Activated CD4-positive, alpha-beta memory T cell treated with anti-CD3 and anti-CD28 coated beads for 36 hours (primary cell): ENCODE data around the gene SLC35F6. TPM values are rescaled to one million over a fixed set of nuclear protein-coding genes. Genes with fewer than 3 reads are reported as not detected.
"Not testable (repeated sequence)": the region's sequence is repeated elsewhere in the genome, so short reads cannot be mapped to it uniquely, and the experiment has no call there.

Experiments
- CTCF ChIA-PET: fragments of 350-600 bp; sonication (Branson Sonifier 250); formaldehyde crosslinking; loops from one replicate; lab custom pipeline; 2021; ENCODE audit warnings: antibody characterized with exemption, inconsistent platforms; lab: Charles Lee
- POLR2A ChIA-PET: fragments of 350-600 bp; sonication (Branson Sonifier 250); formaldehyde crosslinking; loops from one replicate; lab custom pipeline; 2021; ENCODE audit warnings: antibody characterized with exemption; lab: Charles Lee
- DNase-seq: peaks from one replicate; pipeline ENCODE4 v3.0.0-alpha.2; 2020
- H3K27ac Mint-ChIP-seq: one replicate; pipeline ENCODE4 v1.8.0; 2021; ENCODE audit warnings: mixed read lengths
- H3K27me3 Mint-ChIP-seq: one replicate; pipeline ENCODE4 v1.8.0; 2021; ENCODE audit warnings: mixed read lengths
- H3K36me3 Mint-ChIP-seq: one replicate; pipeline ENCODE4 v1.8.0; 2021; ENCODE audit warnings: mixed read lengths
- H3K4me1 Mint-ChIP-seq: one replicate; pipeline ENCODE4 v1.8.0; 2021; ENCODE audit warnings: low read depth, mixed read lengths
- H3K4me3 Mint-ChIP-seq: one replicate; pipeline ENCODE4 v1.8.0; 2021; ENCODE audit warnings: mild to moderate bottlenecking, mixed read lengths
- H3K9me3 Mint-ChIP-seq: one replicate; pipeline ENCODE4 v1.8.0; 2021; ENCODE audit warnings: mixed read lengths
- intact Hi-C: fragments of 100-400 bp; cut with micrococcal nuclease; formaldehyde crosslinking; loops from one replicate; pipeline ENCODE4 v1.15.1; 2023
- total RNA-seq, 2 experiments: library from RNA; stranded (reverse); gene quantifications; one replicate each; pipeline ENCODE4 v1.2.3, GENCODE V29; 2021

The SLC35F6 gene
- total RNA-seq, 2 experiments from 2014 or later, result 6.6 to 6.8 TPM

GRCh38 chr2:26746934-26747333, 17.1 kb upstream of the SLC35F6 start:
- Mint-ChIP-seq H3K4me1 (no peaks in the 10 kb centered on the region), H3K27me3 (no peaks in the 10 kb centered on the region), H3K4me3 (no peak overlapping the region), H3K27ac (no peak overlapping the region), H3K9me3 (no peaks in the 10 kb centered on the region), H3K36me3 (no peaks in the 10 kb centered on the region)
- no peak for DNase-seq
- CTCF ChIA-PET, result interaction anchor here (0.6 to 8.7 kb wide), 7 partner anchors 10 to 802 kb away, joined by 3 to 146 read pairs (median 4); no protein-coding TSS in a partner anchor
- POLR2A ChIA-PET, result no interaction called here
- intact Hi-C loops, result loop anchor here (5.0 kb wide), 1 partner anchor 245 kb away; no protein-coding TSS in a partner anchor

- H3K27ac Mint-ChIP-seq, H3K9me3 Mint-ChIP-seq, H3K4me1 Mint-ChIP-seq, H3K4me3 Mint-ChIP-seq, DNase-seq, H3K36me3 Mint-ChIP-seq, CTCF ChIA-PET, POLR2A ChIA-PET, H3K27me3 Mint-ChIP-seq: not testable (repeated sequence)
- intact Hi-C loops, result loop anchor here (5.0 kb wide), 1 partner anchor 248 kb away; no protein-coding TSS in a partner anchor
Measured at GRCh38 chr2:26749787-26750420, 14.2 kb upstream of the SLC35F6 start.

- H3K4me1 Mint-ChIP-seq, DNase-seq, H3K27ac Mint-ChIP-seq, POLR2A ChIA-PET, intact Hi-C loops, H3K27me3 Mint-ChIP-seq, H3K9me3 Mint-ChIP-seq, H3K36me3 Mint-ChIP-seq, H3K4me3 Mint-ChIP-seq: not testable (repeated sequence)
- CTCF ChIA-PET, result interaction anchor here (1.2 kb wide), 1 partner anchor 172 kb away, joined by 7 read pairs; no protein-coding TSS in a partner anchor
Measured at GRCh38 chr2:26750467-26750866, 13.6 kb upstream of the SLC35F6 start.

GRCh38 chr2:26752656-26753055, 11.4 kb upstream of the SLC35F6 start:
- Mint-ChIP-seq H3K4me1 (peaks cover 4% of the 10 kb centered on the region), H3K4me3 (no peak overlapping the region), H3K27ac (no peak overlapping the region), H3K36me3 (no peaks in the 10 kb centered on the region), H3K27me3 (no peaks in the 10 kb centered on the region), H3K9me3 (no peaks in the 10 kb centered on the region)
- ChIA-PET CTCF (no interaction called here), POLR2A (no interaction called here)
- no peak for DNase-seq
- intact Hi-C loops, result no loop called here

GRCh38 chr2:26754539-26754938, 9.5 kb upstream of the SLC35F6 start:
- Mint-ChIP-seq H3K27ac (no peak overlapping the region), H3K27me3 (no peaks in the 10 kb centered on the region), H3K36me3 (no peaks in the 10 kb centered on the region), H3K9me3 (no peaks in the 10 kb centered on the region), H3K4me3 (no peak overlapping the region), H3K4me1 (peaks cover 11% of the 10 kb centered on the region)
- ChIA-PET POLR2A (interaction anchor here (0.6 kb wide), 1 partner anchor 24 kb away, joined by 4 read pairs; no protein-coding TSS in a partner anchor), CTCF (interaction anchor here (0.7 kb wide), 1 partner anchor 9 kb away, joined by 3 read pairs; no protein-coding TSS in a partner anchor)
- intact Hi-C loops, result no loop called here
- no peak for DNase-seq

GRCh38 chr2:26754972-26755670, 9.0 kb upstream of the SLC35F6 start:
- Mint-ChIP-seq H3K36me3 (no peaks in the 10 kb centered on the region), H3K27ac (no peak overlapping the region), H3K4me1 (peaks cover 11% of the 10 kb centered on the region), H3K9me3 (no peaks in the 10 kb centered on the region), H3K4me3 (no peak overlapping the region), H3K27me3 (no peaks in the 10 kb centered on the region)
- intact Hi-C loops, result no loop called here
- DNase-seq, result no peak
- ChIA-PET POLR2A (interaction anchor here (0.6 kb wide), 1 partner anchor 23 kb away, joined by 4 read pairs; no protein-coding TSS in a partner anchor), CTCF (interaction anchor here (0.7 kb wide), 1 partner anchor 10 kb away, joined by 3 read pairs; no protein-coding TSS in a partner anchor)

- Mint-ChIP-seq H3K27me3 (no peaks in the 10 kb centered on the region), H3K9me3 (no peaks in the 10 kb centered on the region), H3K27ac (no peak overlapping the region), H3K36me3 (no peaks in the 10 kb centered on the region), H3K4me3 (no peak overlapping the region), H3K4me1 (peaks cover 11% of the 10 kb centered on the region)
- ChIA-PET CTCF (interaction anchor here (0.9 kb wide), 1 partner anchor 11 kb away, joined by 3 read pairs; no protein-coding TSS in a partner anchor), POLR2A (interaction anchor here (0.6 kb wide), 1 partner anchor 56 kb away, joined by 5 read pairs; no protein-coding TSS in a partner anchor)
- no peak for DNase-seq
- intact Hi-C loops, result no loop called here
Measured at GRCh38 chr2:26756337-26756736, 7.7 kb upstream of the SLC35F6 start.

GRCh38 chr2:26757873-26758789, 6.0 kb upstream of the SLC35F6 start:
- Mint-ChIP-seq H3K36me3 (no peaks in the 10 kb centered on the region), H3K9me3 (no peaks in the 10 kb centered on the region), H3K4me3 (no peak overlapping the region), H3K4me1 (peaks cover 11% of the 10 kb centered on the region), H3K27me3 (no peaks in the 10 kb centered on the region), H3K27ac (no peak overlapping the region)
- ChIA-PET CTCF (no interaction called here), POLR2A (no interaction called here)
- intact Hi-C loops, result no loop called here
- peak; percentile 64 for DNase-seq

- POLR2A ChIA-PET, result no interaction called here
- DNase-seq, result no peak
- CTCF ChIA-PET, result no interaction called here
- H3K4me1 Mint-ChIP-seq, result peaks cover 14% of the 10 kb centered on the region
- no peaks in the 10 kb centered on the region for H3K27me3 Mint-ChIP-seq
- H3K4me3 Mint-ChIP-seq, result no peak overlapping the region
- intact Hi-C loops, result no loop called here
- H3K9me3 Mint-ChIP-seq, result no peaks in the 10 kb centered on the region
- H3K27ac Mint-ChIP-seq, result no peak overlapping the region
- no peaks in the 10 kb centered on the region for H3K36me3 Mint-ChIP-seq
Measured at GRCh38 chr2:26758790-26759321, 5.2 kb upstream of the SLC35F6 start.

- POLR2A ChIA-PET, result no interaction called here
- intact Hi-C loops, result no loop called here
- Mint-ChIP-seq H3K27me3 (no peaks in the 10 kb centered on the region), H3K27ac (no peak overlapping the region), H3K36me3 (no peaks in the 10 kb centered on the region), H3K4me1 (peaks cover 16% of the 10 kb centered on the region), H3K9me3 (no peaks in the 10 kb centered on the region), H3K4me3 (no peak overlapping the region)
- CTCF ChIA-PET, result no interaction called here
- DNase-seq, result no peak
Measured at GRCh38 chr2:26759845-26760244, 4.2 kb upstream of the SLC35F6 start.

GRCh38 chr2:26760991-26761390, 3.1 kb upstream of the SLC35F6 start:
- not testable (repeated sequence) for H3K27ac Mint-ChIP-seq

More at GRCh38 chr2:26760991-26761390, 3.1 kb upstream of the SLC35F6 start:
- H3K9me3 Mint-ChIP-seq, DNase-seq, POLR2A ChIA-PET, intact Hi-C loops, CTCF ChIA-PET, H3K36me3 Mint-ChIP-seq, H3K27me3 Mint-ChIP-seq, H3K4me3 Mint-ChIP-seq: not testable (repeated sequence)
- peaks cover 28% of the 10 kb centered on the region for H3K4me1 Mint-ChIP-seq
